Body of pancreas (tissue), 4 donors: ENCODE results near the gene COPA.

Experiments
- CTCF ChIP-seq, 7 experiments: fragments of 450-650 bp in 4 of 7; fragments of 200-600 bp in 3 of 7; sonication (generic) in 3 of 7; IDR thresholded peaks; one replicate each; pipeline ENCODE4 v1.5.1; 2016 to 2019; ENCODE audit warnings: antibody characterized with exemption in 7 of 7
- POLR2A ChIP-seq, 3 donors: fragments of 450-650 bp; IDR thresholded peaks; one replicate each; pipeline ENCODE4 v1.6.1; 2016; ENCODE audit warnings: antibody characterized with exemption in 3 of 3, mild to moderate bottlenecking in 2 of 3

- TF ChIP-seq CTCF (IDR thresholded peaks at IDR 0.05) = no peak
- TF ChIP-seq POLR2A (IDR thresholded peaks at IDR 0.05) = no peak
These were observed 18.1 kb upstream of the COPA start for GRCh38 chr1:160361199-160361598.
